GM19468 (cell line): ENCODE results near the gene HSPA4.
"Not testable (repeated sequence)": the region's sequence is repeated elsewhere in the genome, so short reads cannot be mapped to it uniquely, and the experiment has no call there.

Experiments
- ATAC-seq: cut with Tn5 transposase; IDR thresholded peaks from one replicate; pipeline ENCODE4 v1.9.1; 2021; ENCODE audit warnings: mild to moderate bottlenecking, moderate library complexity, moderate number of reproducible peaks; ENCODE audit not compliant: unreplicated experiment; ENCODE audit errors: extremely low read depth

The HSPA4 gene

DNA sequence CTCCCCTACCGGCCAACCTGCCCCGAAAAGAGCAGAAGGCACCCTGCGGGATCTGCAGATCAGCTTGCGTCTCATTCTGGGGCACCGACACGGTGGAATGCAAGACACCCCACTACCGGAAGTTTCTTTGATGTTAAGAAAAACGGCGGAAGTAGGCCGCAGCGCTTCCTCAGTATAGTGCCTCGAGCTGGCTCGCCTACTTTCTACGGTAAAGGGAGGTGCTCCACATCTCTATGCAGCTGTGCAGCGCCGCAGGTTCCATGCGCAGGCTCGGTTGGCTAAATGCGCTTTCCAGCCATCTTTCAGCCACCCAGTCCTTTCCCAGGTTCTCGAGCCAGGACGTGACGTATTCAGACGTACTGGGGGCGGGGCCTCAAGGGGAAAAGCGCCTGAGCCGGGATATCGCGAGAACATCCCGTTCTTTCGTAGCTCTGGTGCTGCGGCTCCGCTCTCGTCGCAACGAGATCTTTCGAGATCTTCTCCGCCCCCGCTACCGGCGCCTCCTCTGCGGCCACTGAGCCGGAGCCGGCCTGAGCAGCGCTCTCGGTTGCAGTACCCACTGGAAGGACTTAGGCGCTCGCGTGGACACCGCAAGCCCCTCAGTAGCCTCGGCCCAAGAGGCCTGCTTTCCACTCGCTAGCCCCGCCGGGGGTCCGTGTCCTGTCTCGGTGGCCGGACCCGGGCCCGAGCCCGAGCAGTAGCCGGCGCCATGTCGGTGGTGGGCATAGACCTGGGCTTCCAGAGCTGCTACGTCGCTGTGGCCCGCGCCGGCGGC lies at the start of gene HSPA4:
HSPA4 (plus strand) TSS at position 472 of the 775 bp plus-strand sequence; CDS start at position 710, 238 bp downstream.
- ATAC-seq, result peak; percentile 77

DNA sequence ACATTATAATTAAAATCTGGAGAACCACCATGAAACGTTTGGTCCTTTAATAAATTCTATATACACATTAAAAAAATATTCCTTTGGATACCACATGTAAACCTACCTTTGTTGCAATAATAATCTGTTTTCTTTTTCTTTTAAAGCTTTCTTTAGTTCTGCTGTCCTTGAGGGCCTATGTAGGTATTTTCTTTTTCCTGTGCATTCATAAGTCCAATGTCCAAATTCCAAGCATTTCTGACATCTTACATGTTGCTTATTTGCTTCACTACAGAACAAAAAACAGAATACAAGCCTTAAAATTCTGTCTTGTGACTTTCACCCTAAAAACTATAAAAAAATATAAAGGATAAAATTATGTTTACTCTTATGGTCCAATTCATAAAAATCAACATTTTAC lies 45.2 kb upstream of the HSPA4 start:
- no peak for ATAC-seq

DNA sequence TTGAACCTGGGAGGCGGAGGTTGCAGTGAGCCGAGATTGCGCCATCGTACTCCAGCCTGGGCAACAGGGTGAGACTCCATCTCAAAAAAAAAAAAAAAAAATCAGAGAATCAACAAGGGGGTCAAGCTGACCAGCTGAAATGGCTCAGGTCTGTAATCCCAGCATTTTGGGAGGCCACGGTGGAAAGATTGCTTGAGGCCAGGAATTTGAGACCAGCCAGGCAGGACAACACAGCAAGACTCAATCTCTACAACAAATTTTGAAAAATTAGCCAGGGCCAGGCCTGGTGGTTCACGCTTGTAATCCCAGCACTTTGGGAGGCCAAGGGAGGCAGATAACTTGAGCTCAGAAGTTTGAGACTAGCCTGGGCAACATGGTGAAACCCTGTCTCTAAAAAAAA lies 43.4 kb upstream of the HSPA4 start:
- not testable (repeated sequence) for ATAC-seq

- no peak for ATAC-seq
Observed at GRCh38 chr5:133015466-133015865, 36.3 kb upstream of the HSPA4 start.

DNA sequence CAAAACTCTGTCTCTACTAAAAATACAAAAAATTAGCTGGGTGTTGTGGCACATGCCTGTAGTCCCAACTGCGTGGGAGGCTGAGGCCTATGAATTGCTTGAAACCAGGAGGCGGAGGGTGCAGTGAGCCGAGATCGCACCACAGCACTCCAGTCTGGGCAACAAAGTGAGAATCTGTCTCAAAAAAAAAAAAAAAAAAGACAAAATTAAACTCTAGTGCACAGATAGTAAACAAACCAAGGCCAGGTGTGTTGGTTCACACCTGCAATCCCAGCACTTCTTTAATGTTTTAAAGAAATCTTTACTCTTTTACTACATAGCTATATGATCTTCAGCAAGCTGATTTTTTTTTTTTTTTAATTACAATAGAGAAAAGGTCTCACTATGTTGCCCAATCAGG lies 33.8 kb upstream of the HSPA4 start:
- ATAC-seq, result no peak

DNA sequence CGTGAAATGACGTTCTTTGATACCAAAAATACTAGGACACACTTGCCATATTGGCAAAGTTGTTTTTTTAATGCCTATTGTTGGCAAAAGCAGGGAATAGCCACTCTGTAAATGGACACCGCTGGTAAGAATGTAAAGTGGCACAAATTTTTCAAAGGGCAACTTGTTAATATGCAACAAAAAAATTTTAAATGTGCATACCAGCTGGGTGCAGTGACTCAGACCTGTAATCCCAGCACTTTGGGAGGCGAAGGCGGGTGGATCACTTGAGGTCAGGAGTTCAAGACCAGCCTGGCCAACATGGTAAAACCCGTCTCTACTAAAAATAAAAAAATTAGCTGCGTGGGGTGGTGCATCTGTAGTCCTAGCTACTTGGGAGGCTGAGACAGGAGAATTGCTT lies 32.3 kb upstream of the HSPA4 start:
- ATAC-seq, result not testable (repeated sequence)

GRCh38 chr5:133025804-133026663 lies 25.8 kb upstream of the HSPA4 start, which contains the start of gene ZCCHC10:
Gene ZCCHC10, minus strand, starts transcription at chr5:133026549. Its CDS starts 12 bp downstream, at chr5:133026537.
- ATAC-seq, result peak; percentile 89

- no peak for ATAC-seq
Observed at GRCh38 chr5:133026664-133027153, 25.1 kb upstream of the HSPA4 start.

DNA sequence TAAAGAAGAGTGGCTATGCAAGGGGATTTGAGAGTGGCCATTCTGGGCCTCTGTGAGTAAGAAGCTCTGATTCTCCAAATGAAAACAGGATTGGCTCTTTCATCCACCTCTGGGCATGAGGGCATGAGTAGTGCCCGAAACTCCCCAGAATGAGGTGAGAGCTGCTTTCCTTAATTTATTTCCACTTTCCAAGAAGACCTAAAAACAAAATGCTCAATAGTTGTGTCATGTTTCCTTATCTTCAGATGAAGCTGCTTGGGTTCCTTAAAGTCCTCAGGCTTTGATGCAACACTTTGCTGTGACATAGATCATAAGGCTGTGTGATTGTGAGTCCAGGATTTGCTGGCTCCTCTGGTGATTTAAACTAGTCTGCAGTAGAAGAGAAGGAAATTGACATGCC lies 22.4 kb upstream of the HSPA4 start:
- ATAC-seq, result no peak

GRCh38 chr5:133030343-133031005 lies 21.3 kb upstream of the HSPA4 start:
- ATAC-seq, result no peak

- no peak for ATAC-seq
Observed at GRCh38 chr5:133032852-133033742, 18.7 kb upstream of the HSPA4 start.

GRCh38 chr5:133034064-133034463 lies 17.7 kb upstream of the HSPA4 start:
- no peak for ATAC-seq

DNA sequence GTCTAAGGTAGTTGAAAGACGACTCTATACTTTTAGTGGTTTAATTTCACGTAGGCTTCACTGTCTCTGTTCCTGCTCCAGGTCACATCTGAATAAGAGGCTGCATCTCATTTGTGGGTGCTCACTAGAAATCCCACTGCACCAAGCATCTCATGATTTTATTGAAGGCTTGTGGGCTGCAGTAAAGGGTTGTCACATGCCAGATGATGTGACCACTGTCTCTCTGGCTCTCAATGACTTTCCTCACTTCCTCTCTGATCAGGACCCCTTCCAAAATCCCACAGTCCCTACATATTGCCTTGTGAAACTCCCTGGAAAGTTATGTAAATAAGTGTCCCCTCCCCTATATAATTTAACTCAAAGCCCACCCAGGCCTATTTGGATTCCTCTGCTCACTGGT lies 16.6 kb upstream of the HSPA4 start:
- no peak for ATAC-seq

DNA sequence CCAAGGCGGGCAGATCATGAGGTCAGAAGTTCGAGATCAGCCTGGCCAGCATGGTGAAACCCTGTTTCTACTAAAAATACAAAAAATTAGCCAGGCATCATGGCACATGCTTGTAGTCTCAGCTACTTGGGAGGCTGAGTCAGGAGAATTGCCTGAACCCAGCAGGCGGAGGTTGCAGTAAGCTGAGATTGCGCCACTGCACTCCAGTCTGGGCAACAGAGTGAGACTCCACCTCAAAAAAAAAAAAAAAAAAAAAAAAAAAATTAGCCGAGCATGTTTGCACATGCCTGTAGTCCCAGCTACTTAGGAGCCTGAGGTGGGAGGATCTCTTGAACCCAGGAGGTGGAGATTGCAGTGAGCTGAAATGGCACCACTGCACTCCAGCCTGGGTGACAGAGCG lies 15.1 kb upstream of the HSPA4 start:
- not testable (repeated sequence) for ATAC-seq

- no peak for ATAC-seq
Observed at GRCh38 chr5:133041157-133041784, 10.5 kb upstream of the HSPA4 start.

DNA sequence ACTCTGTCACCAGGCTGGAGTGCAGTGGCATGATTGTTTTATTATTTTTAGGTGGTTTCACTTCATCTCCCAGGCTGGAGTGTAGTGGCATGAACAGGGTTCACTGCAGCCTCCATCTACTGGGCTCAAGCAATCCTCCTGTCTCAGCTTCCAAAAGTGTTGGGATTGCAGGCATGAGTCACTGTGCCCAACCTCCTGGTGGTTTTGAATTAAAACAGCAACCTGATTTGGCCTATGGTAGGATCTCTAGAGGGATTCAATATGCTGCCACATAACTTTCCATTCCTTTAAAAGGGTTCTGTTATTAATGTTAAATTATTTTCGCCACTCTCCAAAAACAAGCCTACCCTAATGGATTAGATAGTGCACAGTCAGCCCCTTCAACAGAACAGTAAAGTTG lies 9.9 kb upstream of the HSPA4 start:
- no peak for ATAC-seq

GRCh38 chr5:133046560-133046959 lies 5.3 kb upstream of the HSPA4 start:
- ATAC-seq, result not testable (repeated sequence)

GRCh38 chr5:133047404-133047803 lies 4.4 kb upstream of the HSPA4 start:
- no peak for ATAC-seq
